ENCODE data around the gene HIVEP3.

HIVEP3 gene

GRCh38 chr1:41812051-41812450 lies 106.7 kb downstream of the HIVEP3 start:
- Histone ChIP-seq H3K4me3 (ENCODE audit: low read length, poor library complexity, severe bottlenecking) (no peak overlapping the region), H3K4me2 (ENCODE audit: low read depth, low read length, poor library complexity, severe bottlenecking) (no peak overlapping the region), H3K27me3 (ENCODE audit: insufficient read depth, low read length, poor library complexity, severe bottlenecking) (no peaks in the 10 kb centered on the region), H2AFZ (ENCODE audit: low read length) (no peak overlapping the region), H4K20me1 (ENCODE audit: insufficient read depth, low read length, poor library complexity, severe bottlenecking) (no peaks in the 10 kb centered on the region), H3K79me2 (ENCODE audit: insufficient read depth, low read length) (no peaks in the 10 kb centered on the region), H3K4me1 (ENCODE audit: insufficient read depth, low read length, poor library complexity, severe bottlenecking) (peaks cover 2% of the 10 kb centered on the region), H3K9me3 (ENCODE audit: insufficient read depth, low read depth, low read length) (no peaks in the 10 kb centered on the region), H3K9ac (ENCODE audit: low read depth, low read length, poor library complexity, severe bottlenecking) (no peak overlapping the region), H3K9me2 (replicated peaks; ENCODE audit: low read depth, low read length) (no peaks in the 10 kb centered on the region), H3F3A (ENCODE audit: low read depth) (no peaks in the 10 kb centered on the region), H3K36me3 (ENCODE audit: insufficient read depth, low read length) (no peaks in the 10 kb centered on the region)
- TF ChIP-seq EZH2phosphoT487 (IDR thresholded peaks at IDR 0.05; ENCODE audit: borderline replicate concordance) (no peak), CTCF (conservative IDR thresholded peaks at IDR 0.05; ENCODE audit: low read length) (peak; percentile 85)

GRCh38 chr1:41811051-41811795 lies 107.5 kb downstream of the HIVEP3 start:
- Histone ChIP-seq H3K4me1 (ENCODE audit: insufficient read depth, low read length, poor library complexity, severe bottlenecking) (peaks cover 10% of the 10 kb centered on the region), H3F3A (ENCODE audit: low read depth) (no peaks in the 10 kb centered on the region), H3K9me3 (ENCODE audit: insufficient read depth, low read depth, low read length) (no peaks in the 10 kb centered on the region), H2AFZ (ENCODE audit: low read length) (no peak overlapping the region), H3K9me2 (replicated peaks; ENCODE audit: low read depth, low read length) (no peaks in the 10 kb centered on the region), H4K20me1 (ENCODE audit: insufficient read depth, low read length, poor library complexity, severe bottlenecking) (no peaks in the 10 kb centered on the region), H3K79me2 (ENCODE audit: insufficient read depth, low read length) (no peaks in the 10 kb centered on the region), H3K4me2 (ENCODE audit: low read depth, low read length, poor library complexity, severe bottlenecking) (no peak overlapping the region), H3K36me3 (ENCODE audit: insufficient read depth, low read length) (no peaks in the 10 kb centered on the region), H3K27me3 (ENCODE audit: insufficient read depth, low read length, poor library complexity, severe bottlenecking) (no peaks in the 10 kb centered on the region), H3K4me3 (ENCODE audit: low read length, poor library complexity, severe bottlenecking) (no peak overlapping the region), H3K9ac (ENCODE audit: low read depth, low read length, poor library complexity, severe bottlenecking) (no peak overlapping the region)
- TF ChIP-seq EZH2phosphoT487 (IDR thresholded peaks at IDR 0.05; ENCODE audit: borderline replicate concordance) (no peak), CTCF (conservative IDR thresholded peaks at IDR 0.05; ENCODE audit: low read length) (no peak)

- no peak for TF ChIP-seq CTCF (conservative IDR thresholded peaks at IDR 0.05; ENCODE audit: low read length)
- TF ChIP-seq EZH2phosphoT487 (IDR thresholded peaks at IDR 0.05; ENCODE audit: borderline replicate concordance): no peak
- Histone ChIP-seq H4K20me1 (ENCODE audit: insufficient read depth, low read length, poor library complexity, severe bottlenecking) (no peaks in the 10 kb centered on the region), H3K9me3 (ENCODE audit: insufficient read depth, low read depth, low read length) (no peaks in the 10 kb centered on the region), H3K79me2 (ENCODE audit: insufficient read depth, low read length) (no peaks in the 10 kb centered on the region), H3K36me3 (ENCODE audit: insufficient read depth, low read length) (no peaks in the 10 kb centered on the region), H3K4me3 (ENCODE audit: low read length, poor library complexity, severe bottlenecking) (no peak overlapping the region), H3K27me3 (ENCODE audit: insufficient read depth, low read length, poor library complexity, severe bottlenecking) (no peaks in the 10 kb centered on the region), H3K9ac (ENCODE audit: low read depth, low read length, poor library complexity, severe bottlenecking) (no peak overlapping the region), H3K9me2 (replicated peaks; ENCODE audit: low read depth, low read length) (no peaks in the 10 kb centered on the region), H3K4me2 (ENCODE audit: low read depth, low read length, poor library complexity, severe bottlenecking) (no peak overlapping the region), H3F3A (ENCODE audit: low read depth) (no peaks in the 10 kb centered on the region), H2AFZ (ENCODE audit: low read length) (no peak overlapping the region), H3K4me1 (ENCODE audit: insufficient read depth, low read length, poor library complexity, severe bottlenecking) (peaks cover 16% of the 10 kb centered on the region)
These were observed 108.3 kb downstream of the HIVEP3 start for GRCh38 chr1:41810446-41810845.

All from Loucy (cell line).